Nucleus accumbens (tissue), 56 donors: Measurements from ENCODE around the gene CHD3.

Source experiments
- DNase-seq, 56 donors: peaks; one replicate each; lab custom pipeline; 2025; lab: John Stamatoyannopoulos, UW

The CHD3 gene

GRCh38 chr17:7888184-7888920, at the start of gene CHD3:
CHD3 (plus strand) TSS chr17:7888789; CDS start chr17:7889001, 212 bp downstream.
- peak in 8 of 56 donors; percentile 9 to 40 (median 22) for DNase-seq

- DNase-seq, result no peak
Observed at GRCh38 chr17:7839190-7839875, 49.3 kb upstream of the CHD3 start.

GRCh38 chr17:7839876-7840261, 48.7 kb upstream of the CHD3 start:
- DNase-seq, result no peak

GRCh38 chr17:7840441-7840840, 48.1 kb upstream of the CHD3 start:
- DNase-seq, result no peak

- no peak for DNase-seq
Observed at GRCh38 chr17:7840875-7841274, 47.7 kb upstream of the CHD3 start.

- DNase-seq, result peak in 52 of 56 donors; percentile 59 to 95 (median 84)
Observed at GRCh38 chr17:7841396-7841914, 47.1 kb upstream of the CHD3 start.

- DNase-seq, result peak in 54 of 56 donors; percentile 30 to 96 (median 88)
Observed at GRCh38 chr17:7841915-7842379, 46.6 kb upstream of the CHD3 start.

- peak in 45 of 56 donors; percentile 15 to 83 (median 63) for DNase-seq
Observed at GRCh38 chr17:7842380-7843256, 46.0 kb upstream of the CHD3 start.

- peak in 5 of 56 donors; percentile 53 to 63 (median 59) for DNase-seq
Observed at GRCh38 chr17:7843257-7843535, 45.4 kb upstream of the CHD3 start.

GRCh38 chr17:7843536-7844291, 44.9 kb upstream of the CHD3 start:
- peak in 45 of 56 donors; percentile 17 to 82 (median 66) for DNase-seq

- DNase-seq, result peak; percentile 66 to 95 (median 88)
Observed at GRCh38 chr17:7844292-7845154, 44.1 kb upstream of the CHD3 start.

- DNase-seq, result no peak
Observed at GRCh38 chr17:7845359-7846062, 43.1 kb upstream of the CHD3 start.

GRCh38 chr17:7846063-7846735, 42.4 kb upstream of the CHD3 start:
- no peak for DNase-seq

- no peak for DNase-seq
Observed at GRCh38 chr17:7846765-7847661, 41.6 kb upstream of the CHD3 start.

- DNase-seq, result no peak
Observed at GRCh38 chr17:7848131-7848579, 40.4 kb upstream of the CHD3 start.

GRCh38 chr17:7848739-7849129, 39.9 kb upstream of the CHD3 start:
- no peak for DNase-seq
